Duodenal mucosa (tissue), 2 donors: ENCODE measurements around the gene CHL1.

Source experiments
- H3K27ac ChIP-seq: one replicate; pipeline ENCODE4 v1.7.0; 2013; ENCODE audit warnings: low read depth, low read length
- H3K27me3 ChIP-seq, 2 donors: one replicate each; pipeline ENCODE4 v1.7.0; 2013; ENCODE audit warnings: low read length in 2 of 2, control low read depth in 1 of 2; ENCODE audit not compliant: insufficient read depth in 2 of 2, control insufficient read depth in 1 of 2
- H3K36me3 ChIP-seq, 2 donors: one replicate each; pipeline ENCODE4 v1.7.0; 2013; ENCODE audit warnings: low read length in 2 of 2, control low read depth in 1 of 2; ENCODE audit not compliant: insufficient read depth in 2 of 2, control insufficient read depth in 1 of 2
- H3K4me1 ChIP-seq, 2 donors: one replicate each; pipeline ENCODE4 v1.7.0; 2013; ENCODE audit warnings: low read length in 2 of 2, control low read depth in 1 of 2; ENCODE audit not compliant: insufficient read depth in 2 of 2, control insufficient read depth in 1 of 2
- H3K4me3 ChIP-seq, 2 donors: one replicate each; pipeline ENCODE4 v1.7.0; 2013; ENCODE audit warnings: low read length in 2 of 2, low read depth in 1 of 2
- H3K9ac ChIP-seq, 2 donors: one replicate each; pipeline ENCODE4 v1.7.0; 2013; ENCODE audit warnings: low read length in 2 of 2, low read depth in 1 of 2
- H3K9me3 ChIP-seq, 2 donors: one replicate each; pipeline ENCODE4 v1.7.0; 2013; ENCODE audit warnings: low read length in 2 of 2, control low read depth in 1 of 2; ENCODE audit not compliant: control insufficient read depth in 1 of 2

CHL1 gene

GRCh38 chr3:194421-194820, 2.1 kb upstream of the CHL1 start:
- no peaks in the 10 kb centered on the region for H3K9me3 ChIP-seq
- H3K27ac ChIP-seq = no peak overlapping the region
- H3K4me1 ChIP-seq = no peaks in the 10 kb centered on the region
- H3K9ac ChIP-seq = no peak overlapping the region
- no peak overlapping the region for H3K4me3 ChIP-seq
- H3K36me3 ChIP-seq = no peaks in the 10 kb centered on the region
- peaks cover 18 to 20% of the 10 kb centered on the region in 2 donors for H3K27me3 ChIP-seq

- no peaks in the 10 kb centered on the region for H3K36me3 ChIP-seq
- H3K9ac ChIP-seq = no peak overlapping the region
- no peaks in the 10 kb centered on the region for H3K4me1 ChIP-seq
- no peak overlapping the region for H3K4me3 ChIP-seq
- H3K27me3 ChIP-seq = peaks cover 18 to 20% of the 10 kb centered on the region in 2 donors
- no peaks in the 10 kb centered on the region for H3K9me3 ChIP-seq
- H3K27ac ChIP-seq = no peak overlapping the region
These were observed 897 bp upstream of the CHL1 start for GRCh38 chr3:195666-196065.

GRCh38 chr3:197149-197827, 725 bp downstream of the CHL1 start:
- H3K4me3 ChIP-seq = peak overlapping the region; percentile 29 to 50
- no peak overlapping the region for H3K9ac ChIP-seq
- H3K36me3 ChIP-seq = no peaks in the 10 kb centered on the region
- no peaks in the 10 kb centered on the region for H3K9me3 ChIP-seq
- no peaks in the 10 kb centered on the region for H3K4me1 ChIP-seq
- peak overlapping the region; percentile 50 for H3K27ac ChIP-seq
- peaks cover 18 to 20% of the 10 kb centered on the region in 2 donors for H3K27me3 ChIP-seq

GRCh38 chr3:197828-198491, 1.4 kb downstream of the CHL1 start:
- no peak overlapping the region for H3K9ac ChIP-seq

GRCh38 chr3:199835-200234, 3.3 kb downstream of the CHL1 start:
- H3K27ac ChIP-seq = no peak overlapping the region
- H3K27me3 ChIP-seq = peaks cover 18 to 20% of the 10 kb centered on the region in 2 donors
- H3K36me3 ChIP-seq = no peaks in the 10 kb centered on the region

More at GRCh38 chr3:197828-198491, 1.4 kb downstream of the CHL1 start:
- Histone ChIP-seq H3K27ac (no peak overlapping the region), H3K9me3 (no peaks in the 10 kb centered on the region), H3K4me1 (no peaks in the 10 kb centered on the region), H3K4me3 (peak overlapping the region; percentile 29 to 50), H3K36me3 (no peaks in the 10 kb centered on the region), H3K27me3 (peaks cover 18 to 20% of the 10 kb centered on the region in 2 donors)

GRCh38 chr3:200758-201325, 4.3 kb downstream of the CHL1 start:
- H3K27me3 ChIP-seq = peaks cover 18 to 20% of the 10 kb centered on the region in 2 donors
- no peak overlapping the region for H3K27ac ChIP-seq
- no peak overlapping the region for H3K9ac ChIP-seq
- H3K9me3 ChIP-seq = no peaks in the 10 kb centered on the region
- no peaks in the 10 kb centered on the region for H3K36me3 ChIP-seq
- H3K4me1 ChIP-seq = no peaks in the 10 kb centered on the region
- H3K4me3 ChIP-seq = no peak overlapping the region

More at GRCh38 chr3:199835-200234, 3.3 kb downstream of the CHL1 start:
- H3K9me3 ChIP-seq = no peaks in the 10 kb centered on the region
- H3K9ac ChIP-seq = no peak overlapping the region
- no peaks in the 10 kb centered on the region for H3K4me1 ChIP-seq
- H3K4me3 ChIP-seq = no peak overlapping the region

GRCh38 chr3:204102-204501, 7.5 kb downstream of the CHL1 start:
- H3K27ac ChIP-seq = no peak overlapping the region
- no peaks in the 10 kb centered on the region for H3K4me1 ChIP-seq
- H3K4me3 ChIP-seq = no peak overlapping the region
- H3K9me3 ChIP-seq = no peaks in the 10 kb centered on the region
- no peak overlapping the region for H3K9ac ChIP-seq
- no peaks in the 10 kb centered on the region for H3K36me3 ChIP-seq
- peaks cover 0 to 3% of the 10 kb centered on the region in 2 donors for H3K27me3 ChIP-seq

- no peaks in the 10 kb centered on the region for H3K4me1 ChIP-seq
- no peak overlapping the region for H3K9ac ChIP-seq
- H3K27me3 ChIP-seq = no peaks in the 10 kb centered on the region
- no peaks in the 10 kb centered on the region for H3K36me3 ChIP-seq
- H3K9me3 ChIP-seq = no peaks in the 10 kb centered on the region
- no peak overlapping the region for H3K27ac ChIP-seq
- H3K4me3 ChIP-seq = no peak overlapping the region
These were observed 11.4 kb downstream of the CHL1 start for GRCh38 chr3:207973-208372.

GRCh38 chr3:210669-211068, 14.1 kb downstream of the CHL1 start:
- Histone ChIP-seq H3K4me3 (no peak overlapping the region), H3K27ac (no peak overlapping the region), H3K9ac (no peak overlapping the region), H3K36me3 (no peaks in the 10 kb centered on the region), H3K27me3 (no peaks in the 10 kb centered on the region), H3K9me3 (no peaks in the 10 kb centered on the region), H3K4me1 (no peaks in the 10 kb centered on the region)

- Histone ChIP-seq H3K4me3 (no peak overlapping the region), H3K27me3 (no peaks in the 10 kb centered on the region), H3K9me3 (no peaks in the 10 kb centered on the region), H3K4me1 (no peaks in the 10 kb centered on the region), H3K36me3 (no peaks in the 10 kb centered on the region), H3K27ac (no peak overlapping the region), H3K9ac (no peak overlapping the region)
These were observed 15.9 kb downstream of the CHL1 start for GRCh38 chr3:212432-212831.
